Hepatocyte (in vitro differentiated cells): Measurements from ENCODE around the gene DNAJC1. TPM values are rescaled to one million over a fixed set of nuclear protein-coding genes. Genes with fewer than 3 reads are reported as not detected.

Experiments used
- DNase-seq: peaks from one replicate; pipeline ENCODE4 v3.0.0-alpha.2; 2016; ENCODE audit warnings: low spot score
- H2AFZ ChIP-seq: fragments of 200-600 bp; sonication (generic); 2 replicates; pipeline ENCODE4 v1.6.0; 2016; ENCODE audit warnings: antibody characterized with exemption, mild to moderate bottlenecking
- H3K27ac ChIP-seq: fragments of 200-600 bp; sonication (generic); 2 replicates; pipeline ENCODE4 v1.5.1; 2016; ENCODE audit warnings: mild to moderate bottlenecking
- H3K27me3 ChIP-seq: fragments of 200-600 bp; sonication (generic); 2 replicates; pipeline ENCODE4 v1.6.1; 2016
- H3K36me3 ChIP-seq: fragments of 200-600 bp; sonication (generic); replicated peaks from 2 replicates; pipeline ENCODE4 v1.5.1; 2016; ENCODE audit warnings: low read depth; ENCODE audit not compliant: insufficient read depth
- H3K4me1 ChIP-seq: fragments of 200-600 bp; sonication (generic); 2 replicates; pipeline ENCODE4 v1.5.1; 2016; ENCODE audit warnings: mild to moderate bottlenecking, moderate library complexity; ENCODE audit not compliant: insufficient read depth
- H3K4me2 ChIP-seq: fragments of 200-600 bp; sonication (generic); 2 replicates; pipeline ENCODE4 v1.6.0; 2016
- H3K4me3 ChIP-seq: fragments of 200-600 bp; sonication (generic); 2 replicates; pipeline ENCODE4 v1.5.1; 2016; ENCODE audit warnings: mild to moderate bottlenecking
- H3K79me2 ChIP-seq: fragments of 200-600 bp; sonication (generic); 2 replicates; pipeline ENCODE4 v1.6.0; 2017; ENCODE audit warnings: mild to moderate bottlenecking
- H3K9me2 ChIP-seq: fragments of 200-600 bp; sonication (generic); replicated peaks from 2 replicates; pipeline ENCODE4 v1.6.0; 2017; ENCODE audit warnings: mild to moderate bottlenecking; ENCODE audit not compliant: insufficient read depth
- H3K9me3 ChIP-seq: fragments of 200-600 bp; sonication (generic); 2 replicates; pipeline ENCODE4 v1.5.1; 2016; ENCODE audit warnings: low read depth, mild to moderate bottlenecking
- H4K20me1 ChIP-seq: fragments of 200-600 bp; sonication (generic); 2 replicates; pipeline ENCODE4 v1.6.0; 2016; ENCODE audit warnings: mild to moderate bottlenecking; ENCODE audit not compliant: insufficient read depth, poor library complexity, severe bottlenecking
- CTCF ChIP-seq: fragments of 200-600 bp; sonication (generic); IDR thresholded peaks from 2 replicates; pipeline ENCODE4 v1.5.1; 2016; ENCODE audit warnings: antibody characterized with exemption, mild to moderate bottlenecking; ENCODE audit not compliant: poor library complexity
- EZH2 ChIP-seq: fragments of 200-600 bp; sonication (generic); IDR thresholded peaks from 2 replicates; pipeline ENCODE4 v1.6.1; 2016; ENCODE audit warnings: antibody characterized with exemption, mild to moderate bottlenecking, borderline replicate concordance
- EZH2phosphoT487 ChIP-seq: fragments of 200-600 bp; sonication (generic); IDR thresholded peaks from one replicate; pipeline ENCODE4 v1.6.1; 2018; ENCODE audit warnings: antibody characterized with exemption, mild to moderate bottlenecking, low read depth, moderate library complexity; ENCODE audit not compliant: unreplicated experiment, severe bottlenecking
- WGBS: methylation state at CpG from one replicate; pipeline ENCODE4 v1.1.6; 2016; ENCODE audit warnings: low lambda C conversion rate; ENCODE audit errors: missing lambda C conversion rate; 5-methylcytosine and 5-hydroxymethylcytosine counted together
- polyA plus RNA-seq: library from polyadenylated mRNA; unstranded; fragments of >200 nt; fragmentation: Nextera tagmentation; extraction: Ambion mirVana; gene quantifications from 2 replicates; pipeline ENCODE4 v1.2.1, GENCODE V29; 2016
- small RNA-seq: library from RNA; depleted of rRNA; stranded (forward); fragments of <200 nt; gene quantifications from one replicate; pipeline ENCODE3, GENCODE V24; 2014
- total RNA-seq: library from RNA; depleted of rRNA; stranded (reverse); fragments of >200 nt; gene quantifications from 2 replicates; pipeline ENCODE4 v1.2.3, GENCODE V29; 2014

Gene DNAJC1
- total and polyA plus RNA-seq, 2 experiments from 2014 or later: 64.6 to 91.7 TPM

- H3K4me1 ChIP-seq: peaks cover 15% of the 10 kb centered on the region
- H3K4me3 ChIP-seq: no peak overlapping the region
- no peaks in the 10 kb centered on the region for H3K9me3 ChIP-seq
- DNase-seq: no peak
- H3K4me2 ChIP-seq: no peak overlapping the region
- TF ChIP-seq EZH2phosphoT487: no peak
- no peak for TF ChIP-seq EZH2
- TF ChIP-seq CTCF: no peak
- H4K20me1 ChIP-seq: peaks cover 6% of the 10 kb centered on the region
- H3K27me3 ChIP-seq: no peaks in the 10 kb centered on the region
- H3K9me2 ChIP-seq: no peaks in the 10 kb centered on the region
- H2AFZ ChIP-seq: no peak overlapping the region
- peaks cover 9% of the 10 kb centered on the region for H3K79me2 ChIP-seq
- no peaks in the 10 kb centered on the region for H3K36me3 ChIP-seq
- H3K27ac ChIP-seq: no peak overlapping the region
- 17% methylated on average over 2 of the region's 2 CpGs for WGBS
Observed at GRCh38 chr10:21715531-21716195, 287.9 kb downstream of the DNAJC1 start.

GRCh38 chr10:21712975-21713374 is 290.6 kb downstream of the DNAJC1 start:
- Histone ChIP-seq H3K9me2 (no peaks in the 10 kb centered on the region), H3K4me3 (no peak overlapping the region), H3K9me3 (no peaks in the 10 kb centered on the region), H4K20me1 (no peaks in the 10 kb centered on the region), H2AFZ (no peak overlapping the region), H3K27me3 (no peaks in the 10 kb centered on the region), H3K4me1 (peaks cover 15% of the 10 kb centered on the region), H3K79me2 (peaks cover 19% of the 10 kb centered on the region), H3K36me3 (no peaks in the 10 kb centered on the region), H3K4me2 (no peak overlapping the region), H3K27ac (no peak overlapping the region)
- WGBS: 85% methylated on average over 4 of the region's 4 CpGs
- TF ChIP-seq CTCF (no peak), EZH2 (no peak), EZH2phosphoT487 (no peak)
- no peak for DNase-seq

- H3K79me2 ChIP-seq: peaks cover 57% of the 10 kb centered on the region
- TF ChIP-seq EZH2phosphoT487: no peak
- TF ChIP-seq EZH2: no peak
- no peak for TF ChIP-seq CTCF
- no peak overlapping the region for H3K4me2 ChIP-seq
- H3K27me3 ChIP-seq: no peaks in the 10 kb centered on the region
- H3K36me3 ChIP-seq: no peaks in the 10 kb centered on the region
- H3K9me2 ChIP-seq: no peaks in the 10 kb centered on the region
- no peak overlapping the region for H3K27ac ChIP-seq
- H4K20me1 ChIP-seq: peaks cover 9% of the 10 kb centered on the region
- no peaks in the 10 kb centered on the region for H3K9me3 ChIP-seq
- H3K4me1 ChIP-seq: no peaks in the 10 kb centered on the region
- WGBS: 89% methylated on average over 3 of the region's 3 CpGs
- H3K4me3 ChIP-seq: no peak overlapping the region
- DNase-seq: no peak
- H2AFZ ChIP-seq: no peak overlapping the region
Observed at GRCh38 chr10:21707498-21707897, 296.0 kb downstream of the DNAJC1 start.

Small RNA genes lying within 50 kb of the gene (small RNA-seq; reads per million reads assigned to genes)
- not detected for gene RN7SKP219
- not detected for gene RN7SKP37

Other genes starting within 250 kb of the DNAJC1 start
- not detected in 2 replicates for gene EBLN1, start 214.3 kb upstream of the DNAJC1 start, total RNA-seq
- gene EBLN1, start 214.3 kb upstream of the DNAJC1 start, polyA plus RNA-seq: not detected in 2 replicates